Natural killer cell (primary cell): ENCODE data around the gene UBR2. TPM values are rescaled to one million over a fixed set of nuclear protein-coding genes. Genes with fewer than 3 reads are reported as not detected.
"Not testable (repeated sequence)": the region's sequence is repeated elsewhere in the genome, so short reads cannot be mapped to it uniquely, and the experiment has no call there.

ENCODE experiments used
- ATAC-seq, 3 donors: fragments of 150-1000 bp in 2 of 3; fragments of 200-7000 bp in 1 of 3; cut with Tn5 transposase; 1 replicate in 1 of 3; 2 replicates in 2 of 3; pipeline ENCODE4 v1.10.0; 2021; ENCODE audit warnings: mild to moderate bottlenecking in 2 of 3, moderate library complexity in 2 of 3
- DNase-seq, 2 donors: peaks; one replicate each; pipeline versions ENCODE4 v3.0.0 to v3.0.0-alpha.2; 2013 to 2021; ENCODE audit warnings: mixed read lengths in 1 of 2
- H3K27ac ChIP-seq: one replicate; pipeline ENCODE4 v1.5.1; 2013; ENCODE audit warnings: mild to moderate bottlenecking, low read length
- H3K27me3 ChIP-seq: one replicate; pipeline ENCODE4 v1.6.1; 2013; ENCODE audit warnings: low read length; ENCODE audit not compliant: control insufficient read depth, insufficient read depth
- H3K36me3 ChIP-seq: one replicate; pipeline ENCODE4 v1.6.1; 2013; ENCODE audit warnings: low read length; ENCODE audit not compliant: control insufficient read depth, insufficient read depth
- H3K4me1 ChIP-seq: one replicate; pipeline ENCODE4 v1.6.1; 2013; ENCODE audit warnings: low read length; ENCODE audit not compliant: control insufficient read depth, insufficient read depth
- H3K4me3 ChIP-seq: one replicate; pipeline ENCODE4 v1.5.1; 2013; ENCODE audit warnings: low read length
- H3K9me3 ChIP-seq: one replicate; pipeline ENCODE4 v1.6.1; 2013; ENCODE audit warnings: low read length; ENCODE audit not compliant: control insufficient read depth, insufficient read depth
- H3K27ac Mint-ChIP-seq, 2 donors: one replicate each; pipeline ENCODE4 v1.8.0; 2022; ENCODE audit warnings: mild to moderate bottlenecking in 2 of 2, mixed read lengths in 2 of 2, moderate library complexity in 1 of 2
- H3K27me3 Mint-ChIP-seq, 2 donors: one replicate each; pipeline ENCODE4 v1.8.0; 2022; ENCODE audit warnings: low read depth in 2 of 2, mixed read lengths in 2 of 2
- H3K36me3 Mint-ChIP-seq: one replicate; pipeline ENCODE4 v1.8.0; 2022; ENCODE audit warnings: mixed read lengths
- H3K4me1 Mint-ChIP-seq, 2 donors: one replicate each; pipeline ENCODE4 v1.8.0; 2022; ENCODE audit warnings: mixed read lengths in 2 of 2
- H3K4me3 Mint-ChIP-seq: one replicate; pipeline ENCODE4 v1.8.0; 2022; ENCODE audit warnings: mild to moderate bottlenecking, moderate library complexity, mixed read lengths
- H3K9me3 Mint-ChIP-seq, 2 donors: one replicate each; pipeline ENCODE4 v1.8.0; 2022; ENCODE audit warnings: mixed read lengths in 2 of 2
- WGBS: methylation state at CpG from one replicate; pipeline ENCODE4 v1.1.7; 2013; ENCODE audit warnings: missing lambda C conversion rate; ENCODE audit not compliant: insufficient coverage; 5-methylcytosine and 5-hydroxymethylcytosine counted together
- intact Hi-C: fragments of 100-400 bp; cut with micrococcal nuclease; formaldehyde crosslinking; loops from one replicate; pipeline ENCODE4 v1.14.2; 2022
- total RNA-seq, 4 donors: library from RNA; stranded (reverse); fragments of 120-200 nt in 1 of 4; gene quantifications; one replicate each; pipeline versions ENCODE4 v1.2.3 to v1.2.4, GENCODE V29; 2013 to 2022
- TF ChIP-seq, protein P1 (sequence below): fragments of 200-600 bp; IDR thresholded peaks from one replicate; pipeline ENCODE4 v1.8.0; 2022; ENCODE audit warnings: antibody characterized with exemption

UBR2 gene
- total RNA-seq, 3 donors from 2014 or later (not counting 1 experiment from before 2014, with no cell fraction given): 44.9 to 57.3 (median 53.2) TPM

DNA sequence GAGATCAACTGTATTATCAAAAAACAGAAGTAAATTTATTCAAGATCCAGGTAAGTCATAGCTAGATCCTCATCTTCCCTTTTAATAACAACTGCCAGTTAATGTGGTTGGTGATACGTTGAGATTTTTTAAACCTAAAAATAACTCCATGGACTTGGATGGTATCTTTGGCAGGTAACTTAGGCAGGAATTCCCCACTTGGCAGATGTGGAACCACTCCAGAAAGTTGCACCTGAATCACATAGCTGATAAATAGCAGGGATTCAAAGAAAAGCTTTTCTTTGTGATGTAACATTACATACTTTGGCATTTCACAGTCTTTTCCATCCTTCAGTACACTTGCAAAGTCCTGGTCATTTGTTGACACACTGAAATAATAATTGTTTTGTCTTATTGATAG lies 96.0 kb downstream of the UBR2 start:
- Mint-ChIP-seq H3K36me3 (peaks cover 22% of the 10 kb centered on the region), H3K4me3 (no peak overlapping the region), H3K27ac (peak overlapping the region in 1 of 2 donors; percentile 26), H3K27me3 (no peaks in the 10 kb centered on the region), H3K9me3 (no peaks in the 10 kb centered on the region), H3K4me1 (no peaks in the 10 kb centered on the region)
- no peaks in the 10 kb centered on the region for H3K4me1 ChIP-seq
- H3K9me3 ChIP-seq: no peaks in the 10 kb centered on the region
- WGBS: no CpG with 5 or more reads among the region's 1 CpG
- H3K27me3 ChIP-seq: no peaks in the 10 kb centered on the region
- intact Hi-C loops: loop anchor here (5.0 kb wide), 1 partner anchor 482 kb away; no protein-coding TSS in a partner anchor
- no peak overlapping the region for H3K4me3 ChIP-seq
- H3K36me3 ChIP-seq: peaks cover 72% of the 10 kb centered on the region
- TF ChIP-seq, protein P1, sequence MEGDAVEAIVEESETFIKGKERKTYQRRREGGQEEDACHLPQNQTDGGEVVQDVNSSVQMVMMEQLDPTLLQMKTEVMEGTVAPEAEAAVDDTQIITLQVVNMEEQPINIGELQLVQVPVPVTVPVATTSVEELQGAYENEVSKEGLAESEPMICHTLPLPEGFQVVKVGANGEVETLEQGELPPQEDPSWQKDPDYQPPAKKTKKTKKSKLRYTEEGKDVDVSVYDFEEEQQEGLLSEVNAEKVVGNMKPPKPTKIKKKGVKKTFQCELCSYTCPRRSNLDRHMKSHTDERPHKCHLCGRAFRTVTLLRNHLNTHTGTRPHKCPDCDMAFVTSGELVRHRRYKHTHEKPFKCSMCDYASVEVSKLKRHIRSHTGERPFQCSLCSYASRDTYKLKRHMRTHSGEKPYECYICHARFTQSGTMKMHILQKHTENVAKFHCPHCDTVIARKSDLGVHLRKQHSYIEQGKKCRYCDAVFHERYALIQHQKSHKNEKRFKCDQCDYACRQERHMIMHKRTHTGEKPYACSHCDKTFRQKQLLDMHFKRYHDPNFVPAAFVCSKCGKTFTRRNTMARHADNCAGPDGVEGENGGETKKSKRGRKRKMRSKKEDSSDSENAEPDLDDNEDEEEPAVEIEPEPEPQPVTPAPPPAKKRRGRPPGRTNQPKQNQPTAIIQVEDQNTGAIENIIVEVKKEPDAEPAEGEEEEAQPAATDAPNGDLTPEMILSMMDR: no peak
- no peak for ATAC-seq
- DNase-seq: no peak
- H3K27ac ChIP-seq: no peak overlapping the region

GRCh38 chr6:42661540-42662153 lies 97.8 kb downstream of the UBR2 start:
- TF ChIP-seq, protein P1: peak; percentile 91
- intact Hi-C loops: loop anchor here (1.0 to 5.0 kb wide), 4 partner anchors 65 to 481 kb away; no protein-coding TSS in a partner anchor
- ATAC-seq (peak; percentile 92 to 100 (median 96)), DNase-seq (peak; percentile 80 to 89)
- peaks cover 24% of the 10 kb centered on the region for H3K36me3 Mint-ChIP-seq
- Histone ChIP-seq H3K9me3 (no peaks in the 10 kb centered on the region), H3K36me3 (peaks cover 80% of the 10 kb centered on the region), H3K4me1 (no peaks in the 10 kb centered on the region), H3K4me3 (no peak overlapping the region), H3K27me3 (no peaks in the 10 kb centered on the region), H3K27ac (no peak overlapping the region)
- H3K27ac Mint-ChIP-seq: peak overlapping the region in 1 of 2 donors; percentile 17
- no peak overlapping the region for H3K4me3 Mint-ChIP-seq
- WGBS: 0% methylated on average over 1 of the region's 5 CpGs
- H3K4me1 Mint-ChIP-seq: no peaks in the 10 kb centered on the region
- H3K9me3 Mint-ChIP-seq: no peaks in the 10 kb centered on the region
- H3K27me3 Mint-ChIP-seq: no peaks in the 10 kb centered on the region

DNA sequence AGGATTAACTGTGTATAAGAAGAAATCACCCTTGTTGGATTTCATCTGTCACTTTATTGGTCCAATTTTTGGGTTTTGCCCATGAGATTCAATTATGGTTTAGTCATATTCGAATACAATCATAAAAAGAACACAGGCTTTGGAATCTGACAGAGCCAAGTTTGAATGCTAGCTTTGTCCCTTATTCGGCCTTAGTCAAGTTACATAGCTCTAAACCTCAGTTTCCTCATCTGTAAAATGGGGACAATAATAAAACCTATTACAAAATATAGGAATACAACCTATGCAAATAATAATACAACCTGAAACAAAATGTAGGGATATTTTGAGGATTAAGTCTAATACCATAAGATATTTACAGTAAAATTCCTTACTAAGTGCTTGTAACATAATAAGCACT lies 100.9 kb downstream of the UBR2 start:
- H3K9me3 ChIP-seq: no peaks in the 10 kb centered on the region
- no peaks in the 10 kb centered on the region for H3K9me3 Mint-ChIP-seq
- H3K27ac Mint-ChIP-seq: no peak overlapping the region
- no peaks in the 10 kb centered on the region for H3K4me1 ChIP-seq
- ATAC-seq: no peak
- 100% methylated on average over 2 of the region's 2 CpGs for WGBS
- H3K4me1 Mint-ChIP-seq: no peaks in the 10 kb centered on the region
- no peaks in the 10 kb centered on the region for H3K27me3 Mint-ChIP-seq
- DNase-seq: no peak
- intact Hi-C loops: loop anchor here (5.0 kb wide), 1 partner anchor 478 kb away; no protein-coding TSS in a partner anchor
- TF ChIP-seq, protein P1: no peak
- H3K36me3 Mint-ChIP-seq: peaks cover 13% of the 10 kb centered on the region
- H3K36me3 ChIP-seq: peaks cover 72% of the 10 kb centered on the region
- H3K4me3 Mint-ChIP-seq: no peak overlapping the region
- no peak overlapping the region for H3K4me3 ChIP-seq
- H3K27me3 ChIP-seq: no peaks in the 10 kb centered on the region
- H3K27ac ChIP-seq: no peak overlapping the region

- H3K4me3 Mint-ChIP-seq, H3K27me3 ChIP-seq, H3K9me3 ChIP-seq, H3K27ac ChIP-seq, H3K4me3 ChIP-seq, H3K27me3 Mint-ChIP-seq, H3K4me1 Mint-ChIP-seq, DNase-seq, H3K27ac Mint-ChIP-seq, H3K4me1 ChIP-seq, H3K9me3 Mint-ChIP-seq, ATAC-seq, intact Hi-C loops: not testable (repeated sequence)
- H3K36me3 ChIP-seq: peaks cover 88% of the 10 kb centered on the region
- WGBS: 96% methylated on average over 6 of the region's 6 CpGs
- H3K36me3 Mint-ChIP-seq: peaks cover 40% of the 10 kb centered on the region
These were observed 110.5 kb downstream of the UBR2 start for GRCh38 chr6:42674368-42674767.
